Gastrocnemius medialis (tissue), 4 donors: ENCODE data around the gene ANKRD30A. TPM values are rescaled to one million over a fixed set of nuclear protein-coding genes. Genes with fewer than 3 reads are reported as not detected.

Experiments
- ATAC-seq, 2 donors: fragments of 150-250 bp; one replicate each; pipeline ENCODE4 v1.9.1; 2016
- DNase-seq, 2 donors: peaks; one replicate each; pipeline ENCODE4 v3.0.0-alpha.2; 2019
- H3K27ac ChIP-seq, 4 donors: fragments of 200-600 bp; sonication (generic); 1 replicate in 1 of 4; 2 replicates in 3 of 4; pipeline ENCODE4 v1.5.1; 2016 to 2018; ENCODE audit warnings: mild to moderate bottlenecking in 2 of 4, moderate library complexity in 1 of 4
- H3K27me3 ChIP-seq, 3 donors: fragments of 200-600 bp; sonication (generic) in 2 of 3; 1 replicate in 1 of 3; 2 replicates in 2 of 3; pipeline versions ENCODE4 v1.5.1 to v1.6.0; 2016 to 2019; ENCODE audit warnings: mild to moderate bottlenecking in 1 of 3, moderate library complexity in 1 of 3
- H3K36me3 ChIP-seq, 2 donors: fragments of 200-600 bp; sonication (generic) in 1 of 2; one replicate each; pipeline ENCODE4 v1.5.1; 2017 to 2018
- H3K4me1 ChIP-seq, 2 donors: fragments of 200-600 bp; sonication (generic) in 1 of 2; one replicate each; pipeline ENCODE4 v1.5.1; 2016 to 2017; ENCODE audit warnings: mild to moderate bottlenecking in 2 of 2
- H3K4me3 ChIP-seq, 4 donors: fragments of 200-600 bp; sonication (generic) in 3 of 4; 1 replicate in 1 of 4; 2 replicates in 3 of 4; pipeline ENCODE4 v1.5.1; 2016 to 2019; ENCODE audit warnings: mild to moderate bottlenecking in 2 of 4
- H3K9me3 ChIP-seq, 3 donors: fragments of 200-600 bp; sonication (generic) in 2 of 3; 1 replicate in 1 of 3; 2 replicates in 2 of 3; pipeline ENCODE4 v1.5.1; 2016 to 2019
- CTCF ChIP-seq, 5 experiments: fragments of 450-650 bp in 3 of 5; fragments of 200-600 bp in 2 of 5; sonication (generic) in 2 of 5; IDR thresholded peaks in 4 of 5; conservative IDR thresholded peaks in 1 of 5; 1 replicate in 4 of 5; 2 replicates in 1 of 5; pipeline ENCODE4 v1.5.1; 2016 to 2019; ENCODE audit warnings: antibody characterized with exemption in 5 of 5, mild to moderate bottlenecking in 3 of 5, moderate library complexity in 3 of 5
- POLR2A ChIP-seq, 2 donors: fragments of 450-650 bp; IDR thresholded peaks; one replicate each; pipeline ENCODE4 v1.6.1; 2017; ENCODE audit warnings: antibody characterized with exemption in 2 of 2, mild to moderate bottlenecking in 2 of 2, moderate library complexity in 2 of 2
- in situ Hi-C, 4 donors: fragments of 200-750 bp; cut with MboI; loops; one replicate each; pipeline versions ENCODE4 v1.15.0 to v1.8.0; 2017; ENCODE audit warnings: low sequenced_read_pairs in 4 of 4
- intact Hi-C: fragments of 100-400 bp; cut with DNase I; formaldehyde crosslinking; loops from one replicate; pipeline ENCODE4 v1.15.1; 2023; ENCODE audit warnings: low total_unique reads
- total RNA-seq, 4 donors: library from RNA; depleted of rRNA; stranded (reverse); fragments of >200 nt; gene quantifications; one replicate each; pipeline versions ENCODE4 v1.1.0 to v1.2.3, GENCODE V29; 2016

ANKRD30A gene
- total RNA-seq, 4 donors from 2014 or later, result not detected

GRCh38 chr10:37206132-37206531 is 80.7 kb downstream of the ANKRD30A start:
- no peak for ATAC-seq
- in situ Hi-C loops (no loop called here), intact Hi-C loops (no loop called here)
- DNase-seq, result no peak
- no peaks in the 10 kb centered on the region for H3K27me3 ChIP-seq
- H3K27ac ChIP-seq, result no peak overlapping the region
- TF ChIP-seq CTCF (IDR thresholded peaks at IDR 0.05 in 4 of 5, conservative IDR thresholded peaks at IDR 0.05 in 1 of 5) (no peak), POLR2A (IDR thresholded peaks at IDR 0.05) (no peak)
- no peaks in the 10 kb centered on the region for H3K9me3 ChIP-seq
- H3K36me3 ChIP-seq, result no peaks in the 10 kb centered on the region
- no peak overlapping the region for H3K4me3 ChIP-seq
- no peaks in the 10 kb centered on the region for H3K4me1 ChIP-seq

DNA sequence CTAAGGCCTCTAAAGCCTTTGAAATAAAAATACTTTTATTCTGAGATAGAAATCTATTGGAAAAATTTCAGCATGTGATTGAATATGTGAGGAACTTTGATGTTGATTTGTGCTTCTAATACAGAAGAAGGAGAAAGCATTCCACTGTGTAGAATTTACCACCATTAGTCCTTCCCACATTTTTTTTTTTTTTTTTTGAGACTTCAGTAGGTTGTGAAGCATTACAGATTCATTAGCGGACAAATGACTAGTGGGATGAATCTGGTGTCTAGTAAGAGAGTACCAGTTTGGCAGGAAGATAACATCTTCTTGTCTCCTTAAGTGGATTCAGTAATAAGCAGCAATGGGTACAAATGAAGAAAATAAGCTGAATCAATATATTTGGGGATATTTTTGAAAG is 95.5 kb downstream of the ANKRD30A start:
- intact Hi-C loops (no loop called here), in situ Hi-C loops (no loop called here)
- H3K36me3 ChIP-seq, result no peaks in the 10 kb centered on the region
- DNase-seq, result no peak
- TF ChIP-seq CTCF (IDR thresholded peaks at IDR 0.05 in 4 of 5, conservative IDR thresholded peaks at IDR 0.05 in 1 of 5) (no peak), POLR2A (IDR thresholded peaks at IDR 0.05) (no peak)
- ATAC-seq, result no peak
- no peaks in the 10 kb centered on the region for H3K27me3 ChIP-seq
- H3K9me3 ChIP-seq, result no peaks in the 10 kb centered on the region
- H3K27ac ChIP-seq, result no peak overlapping the region
- H3K4me1 ChIP-seq, result no peaks in the 10 kb centered on the region
- H3K4me3 ChIP-seq, result no peak overlapping the region

- H3K27me3 ChIP-seq, result no peaks in the 10 kb centered on the region
- intact Hi-C loops (no loop called here), in situ Hi-C loops (no loop called here)
- H3K36me3 ChIP-seq, result no peaks in the 10 kb centered on the region
- H3K27ac ChIP-seq, result no peak overlapping the region
- TF ChIP-seq CTCF (IDR thresholded peaks at IDR 0.05 in 4 of 5, conservative IDR thresholded peaks at IDR 0.05 in 1 of 5), result no peak
- no peak for TF ChIP-seq POLR2A (IDR thresholded peaks at IDR 0.05)
- H3K4me3 ChIP-seq, result no peak overlapping the region
- H3K4me1 ChIP-seq, result no peaks in the 10 kb centered on the region
- ATAC-seq, result no peak
- no peaks in the 10 kb centered on the region for H3K9me3 ChIP-seq
- DNase-seq, result no peak
These were observed 96.6 kb downstream of the ANKRD30A start for GRCh38 chr10:37222046-37222445.

DNA sequence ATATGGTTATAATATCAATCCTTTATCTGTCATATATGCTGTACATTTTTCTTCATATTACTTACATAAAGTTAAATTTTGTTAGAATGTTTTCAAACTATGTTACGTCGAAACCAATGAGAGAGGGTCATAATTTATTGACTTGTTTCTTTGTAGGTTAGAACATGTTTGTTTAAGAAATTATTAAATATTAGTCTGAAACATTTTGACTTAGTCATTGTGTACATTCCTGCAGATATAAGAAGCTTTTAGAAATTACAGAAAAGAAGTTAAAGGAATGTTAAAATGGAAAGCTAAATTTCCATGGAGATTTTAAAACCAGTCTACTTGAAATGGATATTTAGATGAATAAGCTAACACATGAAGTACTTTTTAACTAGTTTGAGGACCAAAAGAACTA is 99.8 kb downstream of the ANKRD30A start:
- no peak overlapping the region for H3K4me3 ChIP-seq
- intact Hi-C loops (no loop called here), in situ Hi-C loops (no loop called here)
- H3K36me3 ChIP-seq, result no peaks in the 10 kb centered on the region
- H3K4me1 ChIP-seq, result no peaks in the 10 kb centered on the region
- no peak overlapping the region for H3K27ac ChIP-seq
- H3K9me3 ChIP-seq, result no peaks in the 10 kb centered on the region
- no peak for DNase-seq
- TF ChIP-seq POLR2A (IDR thresholded peaks at IDR 0.05) (no peak), CTCF (IDR thresholded peaks at IDR 0.05 in 4 of 5, conservative IDR thresholded peaks at IDR 0.05 in 1 of 5) (no peak)
- no peak for ATAC-seq
- H3K27me3 ChIP-seq, result no peaks in the 10 kb centered on the region

DNA sequence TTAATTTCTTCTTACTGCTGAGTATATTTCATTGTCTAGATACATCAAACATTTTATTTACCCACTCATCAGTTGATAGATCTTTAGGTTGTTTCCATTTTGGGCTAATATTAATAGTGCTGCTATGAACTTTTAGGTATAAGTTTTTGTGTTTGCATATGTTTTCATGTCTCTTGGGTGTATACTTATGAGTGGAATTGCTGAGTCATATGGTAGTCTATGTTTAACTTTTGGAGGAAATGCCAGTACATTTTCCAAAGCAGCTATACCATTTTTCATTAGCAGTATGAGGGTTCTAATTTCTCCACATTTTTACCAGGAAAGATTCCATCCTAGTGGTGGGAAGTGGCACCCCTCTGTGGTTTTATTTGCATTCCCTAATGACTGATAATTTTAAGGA is 101.1 kb downstream of the ANKRD30A start:
- ATAC-seq, result no peak
- no peak overlapping the region for H3K4me3 ChIP-seq
- intact Hi-C loops, result no loop called here

More for the DNA sequence above, 101.1 kb downstream of the ANKRD30A start:
- DNase-seq, result no peak
- Histone ChIP-seq H3K36me3 (no peaks in the 10 kb centered on the region), H3K4me1 (no peaks in the 10 kb centered on the region), H3K27me3 (no peaks in the 10 kb centered on the region), H3K27ac (no peak overlapping the region), H3K9me3 (no peaks in the 10 kb centered on the region)
- in situ Hi-C loops, result no loop called here
- no peak for TF ChIP-seq POLR2A (IDR thresholded peaks at IDR 0.05)
